SK-N-SH (cell line): ENCODE measurements around the gene TLL2. TPM values are rescaled to one million over a fixed set of nuclear protein-coding genes. Genes with fewer than 3 reads are reported as not detected.

ENCODE experiments used
- CTCF ChIA-PET: fragments of 300-600, 350-600 bp; formaldehyde crosslinking; extraction: SDS; loops from one replicate; lab custom pipeline; 2021; lab: Yijun Ruan, JAX
- POLR2A ChIA-PET: fragments of 350-600 bp; sonication (Branson Sonifier 250); formaldehyde crosslinking; extraction: SDS; loops from one replicate; lab custom pipeline; 2020; ENCODE audit warnings: antibody characterized with exemption, inconsistent platforms; lab: Yijun Ruan, JAX
- DNase-seq: peaks from one replicate; pipeline ENCODE4 v3.0.0; 2012
- H2AFZ ChIP-seq: fragments of 200-600 bp; sonication (generic); 2 replicates; pipeline ENCODE4 v1.8.1; 2016; ENCODE audit warnings: antibody characterized with exemption, mild to moderate bottlenecking, low read depth
- H3F3A ChIP-seq: fragments of 200-600 bp; sonication (generic); replicated peaks from 2 replicates; pipeline ENCODE3; 2016; ENCODE audit warnings: antibody characterized with exemption, mild to moderate bottlenecking; ENCODE audit not compliant: insufficient read depth
- H3K27ac ChIP-seq, 2 experiments: fragments of 200-500 bp in 1 of 2; fragments of 200-600 bp in 1 of 2; sonication (Bioruptor generic) in 1 of 2; sonication (generic), shearing (Covaris generic) in 1 of 2; 2 replicates each; pipeline versions ENCODE4 v1.5.1 to v1.6.1; 2014 to 2016; ENCODE audit warnings: low read depth in 2 of 2, inconsistent platforms in 1 of 2, low read length in 1 of 2, mild to moderate bottlenecking in 1 of 2, mixed read lengths in 1 of 2
- H3K27me3 ChIP-seq: fragments of 200-600 bp; sonication (generic), shearing (Covaris generic); 2 replicates; pipeline ENCODE4 v1.6.1; 2016; ENCODE audit warnings: mixed run types; ENCODE audit not compliant: insufficient read depth
- H3K36me3 ChIP-seq, 2 experiments: fragments of 200-500 bp in 1 of 2; fragments of 200-600 bp in 1 of 2; sonication (Bioruptor generic) in 1 of 2; sonication (generic) in 1 of 2; replicated peaks in 1 of 2; 2 replicates each; pipeline versions ENCODE3 to v1.5.1; 2014 to 2016; ENCODE audit warnings: low read length in 1 of 2, mild to moderate bottlenecking in 1 of 2; ENCODE audit not compliant: insufficient read depth in 2 of 2, control insufficient read depth in 1 of 2
- H3K4me1 ChIP-seq, 2 experiments: fragments of 200-500 bp in 1 of 2; fragments of 200-600 bp in 1 of 2; sonication (Bioruptor generic) in 1 of 2; sonication (generic), shearing (Covaris generic) in 1 of 2; 2 replicates each; pipeline versions ENCODE4 v1.5.1 to v1.6.1; 2014 to 2016; ENCODE audit warnings: low read depth in 1 of 2, low read length in 1 of 2, mixed run types in 1 of 2; ENCODE audit not compliant: insufficient read depth in 2 of 2, control insufficient read depth in 1 of 2
- H3K4me2 ChIP-seq: fragments of 200-600 bp; sonication (generic), shearing (Covaris generic); 2 replicates; pipeline ENCODE4 v1.6.1; 2017; ENCODE audit warnings: mixed run types
- H3K4me3 ChIP-seq, 2 experiments: fragments of 200-500 bp in 1 of 2; fragments of 200-600 bp in 1 of 2; sonication (Bioruptor generic) in 1 of 2; sonication (generic), shearing (Covaris generic) in 1 of 2; 2 replicates each; pipeline versions ENCODE4 v1.5.1 to v1.8.1; 2014 to 2016; ENCODE audit warnings: low read depth in 2 of 2, inconsistent platforms in 1 of 2, low read length in 1 of 2, mild to moderate bottlenecking in 1 of 2, mixed read lengths in 1 of 2, moderate library complexity in 1 of 2
- H3K79me2 ChIP-seq: fragments of 200-600 bp; sonication (generic); 2 replicates; pipeline ENCODE4 v1.8.1; 2017; ENCODE audit warnings: mild to moderate bottlenecking; ENCODE audit not compliant: insufficient read depth
- H3K9ac ChIP-seq: fragments of 200-600 bp; sonication (generic); 2 replicates; pipeline ENCODE4 v1.6.1; 2017; ENCODE audit warnings: mixed run types
- H3K9me2 ChIP-seq: fragments of 200-600 bp; sonication (generic); 2 replicates; pipeline ENCODE4 v1.6.1; 2017; ENCODE audit warnings: mixed run types
- H3K9me3 ChIP-seq: fragments of 200-600 bp; sonication (generic); 2 replicates; pipeline ENCODE4 v1.6.1; 2017; ENCODE audit warnings: mixed run types, mild to moderate bottlenecking, moderate library complexity
- H4K20me1 ChIP-seq: fragments of 200-600 bp; sonication (generic); 2 replicates; pipeline ENCODE4 v1.6.1; 2017; ENCODE audit warnings: mild to moderate bottlenecking, mixed run types; ENCODE audit not compliant: insufficient read depth
- EP300 ChIP-seq, 2 experiments: IDR thresholded peaks; 2 replicates each; pipeline versions ENCODE4 v1.4.0 to v1.6.1; 2012; ENCODE audit warnings: borderline replicate concordance in 1 of 2, low read depth in 1 of 2, low read length in 1 of 2
- FOSL2 ChIP-seq: IDR thresholded peaks from 2 replicates; pipeline ENCODE4 v1.4.0; 2012; ENCODE audit warnings: low read depth, mild to moderate bottlenecking, moderate library complexity, borderline replicate concordance
- FOXM1 ChIP-seq: IDR thresholded peaks from 2 replicates; pipeline ENCODE4 v1.4.0; 2012; ENCODE audit warnings: low read depth, mild to moderate bottlenecking
- GABPA ChIP-seq: IDR thresholded peaks from 2 replicates; pipeline ENCODE4 v1.4.0; 2012; ENCODE audit warnings: low read depth, mild to moderate bottlenecking
- JUND ChIP-seq: IDR thresholded peaks from 2 replicates; pipeline ENCODE4 v1.4.0; 2012
- MXI1 ChIP-seq: IDR thresholded peaks from 2 replicates; pipeline ENCODE4 v1.6.1; 2012; ENCODE audit warnings: mild to moderate bottlenecking, low read depth, low read length, improper control_type of control experiment
- RCOR1 ChIP-seq: fragments of 150-350 bp; IDR thresholded peaks from 2 replicates; pipeline ENCODE4 v1.6.1; 2017; ENCODE audit warnings: antibody characterized with exemption, low read length
- RFX5 ChIP-seq: IDR thresholded peaks from 2 replicates; pipeline ENCODE4 v1.6.1; 2012; ENCODE audit warnings: mild to moderate bottlenecking, improper control_type of control experiment, low read length
- RXRA ChIP-seq: IDR thresholded peaks from 2 replicates; pipeline ENCODE4 v1.4.0; 2012; ENCODE audit warnings: low read depth, mild to moderate bottlenecking, borderline replicate concordance
- SIN3A ChIP-seq: IDR thresholded peaks from 2 replicates; pipeline ENCODE4 v1.6.1; 2012; ENCODE audit warnings: low read depth, mild to moderate bottlenecking, low read length, moderate library complexity, borderline replicate concordance
- SMC3 ChIP-seq: IDR thresholded peaks from 2 replicates; pipeline ENCODE4 v1.6.1; 2012; ENCODE audit warnings: low read depth, low read length, improper control_type of control experiment
- TAF1 ChIP-seq: IDR thresholded peaks from 2 replicates; pipeline ENCODE4 v1.6.1; 2012; ENCODE audit warnings: low read depth, mild to moderate bottlenecking, low read length, moderate library complexity, borderline replicate concordance
- TCF12 ChIP-seq: IDR thresholded peaks from 2 replicates; pipeline ENCODE4 v1.4.0; 2012
- TEAD4 ChIP-seq: IDR thresholded peaks from 2 replicates; pipeline ENCODE4 v1.4.0; 2012; ENCODE audit warnings: mild to moderate bottlenecking, borderline replicate concordance; ENCODE audit not compliant: insufficient read depth
- USF2 ChIP-seq: fragments of 150-350 bp; IDR thresholded peaks from 2 replicates; pipeline ENCODE4 v1.6.1; 2017; ENCODE audit warnings: antibody characterized with exemption, low read length, low read depth, borderline replicate concordance
- WGBS: methylation state at CpG from one replicate; pipeline ENCODE4 v1.1.6; 2017; ENCODE audit warnings: low lambda C conversion rate; 5-methylcytosine and 5-hydroxymethylcytosine counted together
- polyA plus RNA-seq, 3 experiments: library from polyadenylated mRNA; depleted of rRNA; stranded (reverse); fragments of >200 nt; gene quantifications; 2 replicates each; pipeline ENCODE4 v1.2.3, GENCODE V29; 2012
- TF ChIP-seq, protein P1 (sequence below): IDR thresholded peaks from 2 replicates; pipeline ENCODE4 v1.4.0; 2012; ENCODE audit warnings: low read depth
- TF ChIP-seq, protein P2 (sequence below): IDR thresholded peaks from 2 replicates; pipeline ENCODE4 v1.4.0; 2012; ENCODE audit warnings: low read depth, borderline replicate concordance
- TF ChIP-seq, protein P3 (sequence below): IDR thresholded peaks from 2 replicates; pipeline ENCODE4 v1.4.0; 2012; ENCODE audit warnings: low read depth, borderline replicate concordance
- TF ChIP-seq, protein P4 (sequence below): fragments of 150-350 bp; IDR thresholded peaks from 2 replicates; pipeline ENCODE4 v1.6.1; 2016; ENCODE audit warnings: mild to moderate bottlenecking, low read depth, low read length

TLL2 gene
- polyA plus RNA-seq, 1 of the 3 experiments (the other 2 are of a cell fraction), result 0.36 TPM

DNA sequence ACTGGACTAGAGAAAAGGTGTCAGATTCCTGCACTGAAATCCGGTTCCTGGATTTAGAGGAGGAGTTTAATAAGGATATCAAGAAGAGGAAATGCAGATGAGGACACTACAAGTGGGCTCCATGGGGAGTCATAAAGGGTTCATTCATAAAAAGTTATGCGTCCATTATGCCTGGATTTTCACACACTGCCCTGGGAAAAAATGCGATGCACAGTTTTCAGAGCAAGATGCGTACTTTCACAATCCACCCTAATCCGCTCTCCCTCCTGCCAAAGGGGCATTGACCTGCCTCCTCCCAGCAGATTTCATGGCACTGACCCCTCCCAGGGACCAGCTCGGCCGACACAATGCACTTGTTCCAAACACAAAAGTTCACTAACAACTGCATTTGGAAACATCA, 112.7 kb downstream of the TLL2 start:
- H2AFZ ChIP-seq, result no peak overlapping the region
- no peak for TF ChIP-seq FOSL2
- TF ChIP-seq RXRA, result no peak
- TF ChIP-seq EP300 (IDR thresholded peaks at IDR 0.05; ENCODE audit: borderline replicate concordance in 1 of 2, low read depth in 1 of 2, low read length in 1 of 2), result no peak
- no peak for TF ChIP-seq USF2
- TF ChIP-seq, protein P1, sequence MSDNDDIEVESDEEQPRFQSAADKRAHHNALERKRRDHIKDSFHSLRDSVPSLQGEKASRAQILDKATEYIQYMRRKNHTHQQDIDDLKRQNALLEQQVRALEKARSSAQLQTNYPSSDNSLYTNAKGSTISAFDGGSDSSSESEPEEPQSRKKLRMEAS, result no peak
- TF ChIP-seq TCF12, result no peak
- TF ChIP-seq JUND, result no peak
- ChIA-PET POLR2A (no interaction called here), CTCF (interaction anchor here (1.9 to 3.4 kb wide), 2 partner anchors 110 to 112 kb away, joined by 8 to 12 read pairs; partner anchors contain the start of gene TLL2)
- H3K9me3 ChIP-seq, result no peaks in the 10 kb centered on the region
- H3K9ac ChIP-seq, result no peak overlapping the region
- H3K36me3 ChIP-seq, result no peaks in the 10 kb centered on the region
- H3K27ac ChIP-seq, result no peak overlapping the region
- H3K9me2 ChIP-seq, result no peaks in the 10 kb centered on the region
- H3K79me2 ChIP-seq, result no peaks in the 10 kb centered on the region
- no peak overlapping the region for H3K4me3 ChIP-seq
- WGBS, result 65% methylated on average over 7 of the region's 7 CpGs
- peaks cover 23% of the 10 kb centered on the region; the same call in 1 of the 2 replicates for H3K27me3 ChIP-seq
- no peaks in the 10 kb centered on the region; a peak in 1 of 4 replicates for H3K4me1 ChIP-seq
- H3K4me2 ChIP-seq, result no peak overlapping the region
- H4K20me1 ChIP-seq, result no peaks in the 10 kb centered on the region
- no peak for DNase-seq
- H3F3A ChIP-seq, result no peaks in the 10 kb centered on the region

- ChIA-PET CTCF (interaction anchor here (1.9 to 3.4 kb wide), 2 partner anchors 110 to 113 kb away, joined by 8 to 12 read pairs; partner anchors contain the start of gene TLL2), POLR2A (no interaction called here)
- H3K4me1 ChIP-seq, result no peaks in the 10 kb centered on the region; a peak in 1 of 4 replicates
- H3K27me3 ChIP-seq, result peaks cover 23% of the 10 kb centered on the region; the same call in 1 of the 2 replicates
- H3K4me3 ChIP-seq, result no peak overlapping the region
- no peak for DNase-seq
- H3K4me2 ChIP-seq, result no peak overlapping the region
- H2AFZ ChIP-seq, result no peak overlapping the region
- H3K9me3 ChIP-seq, result no peaks in the 10 kb centered on the region
- H3K79me2 ChIP-seq, result no peaks in the 10 kb centered on the region
- no peak for TF ChIP-seq TAF1
- TF ChIP-seq, protein P2, sequence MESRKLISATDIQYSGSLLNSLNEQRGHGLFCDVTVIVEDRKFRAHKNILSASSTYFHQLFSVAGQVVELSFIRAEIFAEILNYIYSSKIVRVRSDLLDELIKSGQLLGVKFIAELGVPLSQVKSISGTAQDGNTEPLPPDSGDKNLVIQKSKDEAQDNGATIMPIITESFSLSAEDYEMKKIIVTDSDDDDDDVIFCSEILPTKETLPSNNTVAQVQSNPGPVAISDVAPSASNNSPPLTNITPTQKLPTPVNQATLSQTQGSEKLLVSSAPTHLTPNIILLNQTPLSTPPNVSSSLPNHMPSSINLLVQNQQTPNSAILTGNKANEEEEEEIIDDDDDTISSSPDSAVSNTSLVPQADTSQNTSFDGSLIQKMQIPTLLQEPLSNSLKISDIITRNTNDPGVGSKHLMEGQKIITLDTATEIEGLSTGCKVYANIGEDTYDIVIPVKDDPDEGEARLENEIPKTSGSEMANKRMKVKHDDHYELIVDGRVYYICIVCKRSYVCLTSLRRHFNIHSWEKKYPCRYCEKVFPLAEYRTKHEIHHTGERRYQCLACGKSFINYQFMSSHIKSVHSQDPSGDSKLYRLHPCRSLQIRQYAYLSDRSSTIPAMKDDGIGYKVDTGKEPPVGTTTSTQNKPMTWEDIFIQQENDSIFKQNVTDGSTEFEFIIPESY, result no peak
- TF ChIP-seq TCF12, result no peak
- no peak for TF ChIP-seq JUND
- TF ChIP-seq, protein P3, sequence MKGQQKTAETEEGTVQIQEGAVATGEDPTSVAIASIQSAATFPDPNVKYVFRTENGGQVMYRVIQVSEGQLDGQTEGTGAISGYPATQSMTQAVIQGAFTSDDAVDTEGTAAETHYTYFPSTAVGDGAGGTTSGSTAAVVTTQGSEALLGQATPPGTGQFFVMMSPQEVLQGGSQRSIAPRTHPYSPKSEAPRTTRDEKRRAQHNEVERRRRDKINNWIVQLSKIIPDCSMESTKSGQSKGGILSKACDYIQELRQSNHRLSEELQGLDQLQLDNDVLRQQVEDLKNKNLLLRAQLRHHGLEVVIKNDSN, result no peak
- TF ChIP-seq, protein P4, sequence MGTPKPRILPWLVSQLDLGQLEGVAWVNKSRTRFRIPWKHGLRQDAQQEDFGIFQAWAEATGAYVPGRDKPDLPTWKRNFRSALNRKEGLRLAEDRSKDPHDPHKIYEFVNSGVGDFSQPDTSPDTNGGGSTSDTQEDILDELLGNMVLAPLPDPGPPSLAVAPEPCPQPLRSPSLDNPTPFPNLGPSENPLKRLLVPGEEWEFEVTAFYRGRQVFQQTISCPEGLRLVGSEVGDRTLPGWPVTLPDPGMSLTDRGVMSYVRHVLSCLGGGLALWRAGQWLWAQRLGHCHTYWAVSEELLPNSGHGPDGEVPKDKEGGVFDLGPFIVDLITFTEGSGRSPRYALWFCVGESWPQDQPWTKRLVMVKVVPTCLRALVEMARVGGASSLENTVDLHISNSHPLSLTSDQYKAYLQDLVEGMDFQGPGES, result no peak
- no peak for TF ChIP-seq RCOR1
- no peak for TF ChIP-seq TEAD4
- no peak for TF ChIP-seq SMC3
- TF ChIP-seq FOXM1, result no peak
- TF ChIP-seq GABPA, result no peak
- TF ChIP-seq RFX5, result no peak
- no peak for TF ChIP-seq SIN3A
- TF ChIP-seq RXRA, result no peak
- no peak for TF ChIP-seq EP300 (IDR thresholded peaks at IDR 0.05; ENCODE audit: borderline replicate concordance in 1 of 2, low read depth in 1 of 2, low read length in 1 of 2)
- no peak for TF ChIP-seq MXI1
- no peaks in the 10 kb centered on the region for H3F3A ChIP-seq
- WGBS, result 83% methylated on average over 3 of the region's 3 CpGs
- no peaks in the 10 kb centered on the region for H4K20me1 ChIP-seq
- H3K9ac ChIP-seq, result no peak overlapping the region
- H3K9me2 ChIP-seq, result no peaks in the 10 kb centered on the region
- no peaks in the 10 kb centered on the region for H3K36me3 ChIP-seq
- H3K27ac ChIP-seq, result no peak overlapping the region
Observed at GRCh38 chr10:96400465-96400864, 113.3 kb downstream of the TLL2 start.
